Activated gamma-delta T cell treated with anti-CD3 and anti-CD28 coated beads, Interleukin-2, amount 50 U/mL, for 16 hours (primary cell): ENCODE data around the gene MYL10.

ENCODE experiments used
- DNase-seq: peaks from one replicate; pipeline ENCODE4 v3.0.0-alpha.2; 2020; ENCODE audit warnings: low read depth

MYL10 gene

DNA sequence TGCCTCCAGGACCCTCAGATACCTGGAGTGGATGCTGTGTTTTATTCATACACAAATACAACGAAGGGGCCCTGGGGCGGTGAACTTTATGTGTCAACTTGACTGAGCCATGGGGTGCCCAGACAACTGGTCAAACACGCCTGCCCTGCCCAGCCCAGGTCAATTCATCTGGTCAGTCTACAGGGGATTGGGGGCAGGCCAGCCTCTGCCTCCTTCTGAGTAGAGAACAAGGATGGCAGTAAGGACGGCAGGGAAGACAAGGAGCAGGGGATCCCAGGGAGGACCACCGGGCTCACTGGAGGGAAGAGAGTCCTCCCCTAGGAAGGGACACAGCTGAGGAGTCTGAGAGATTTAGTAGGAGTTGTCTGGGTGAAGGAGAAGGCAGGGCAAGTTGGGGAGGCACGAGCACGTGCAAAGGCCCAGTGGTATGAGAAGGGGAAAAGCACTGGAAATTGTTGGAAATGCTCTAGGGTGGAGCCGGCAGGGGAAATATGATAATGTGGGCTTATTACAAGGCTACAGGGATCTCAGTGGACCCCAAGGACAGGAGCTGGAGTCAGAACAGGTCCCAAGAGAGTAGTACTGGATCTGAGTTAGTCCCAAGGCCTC lies 63.4 kb downstream of the MYL10 start:
- DNase-seq, result no peak

DNA sequence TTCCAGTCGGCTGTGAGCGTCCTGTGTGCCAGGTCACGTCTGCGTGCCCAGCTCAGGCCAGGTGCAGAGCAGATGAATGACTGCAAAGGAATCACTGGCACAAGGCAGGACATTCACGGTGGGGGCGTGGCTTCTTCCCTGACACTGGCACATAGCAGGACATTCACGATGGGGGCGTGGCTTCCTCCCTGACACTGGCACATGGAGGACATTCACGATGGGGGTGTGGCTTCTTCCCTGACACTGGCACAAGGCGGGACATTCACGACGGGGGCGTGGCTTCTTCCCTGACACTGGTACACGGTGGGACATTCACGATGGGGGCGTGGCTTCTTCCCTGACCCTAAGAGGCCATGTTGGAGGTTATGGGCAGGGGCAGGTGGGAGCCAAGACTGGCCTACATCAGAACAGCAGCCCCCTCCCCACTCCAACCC lies 64.3 kb downstream of the MYL10 start:
- DNase-seq, result no peak

DNA sequence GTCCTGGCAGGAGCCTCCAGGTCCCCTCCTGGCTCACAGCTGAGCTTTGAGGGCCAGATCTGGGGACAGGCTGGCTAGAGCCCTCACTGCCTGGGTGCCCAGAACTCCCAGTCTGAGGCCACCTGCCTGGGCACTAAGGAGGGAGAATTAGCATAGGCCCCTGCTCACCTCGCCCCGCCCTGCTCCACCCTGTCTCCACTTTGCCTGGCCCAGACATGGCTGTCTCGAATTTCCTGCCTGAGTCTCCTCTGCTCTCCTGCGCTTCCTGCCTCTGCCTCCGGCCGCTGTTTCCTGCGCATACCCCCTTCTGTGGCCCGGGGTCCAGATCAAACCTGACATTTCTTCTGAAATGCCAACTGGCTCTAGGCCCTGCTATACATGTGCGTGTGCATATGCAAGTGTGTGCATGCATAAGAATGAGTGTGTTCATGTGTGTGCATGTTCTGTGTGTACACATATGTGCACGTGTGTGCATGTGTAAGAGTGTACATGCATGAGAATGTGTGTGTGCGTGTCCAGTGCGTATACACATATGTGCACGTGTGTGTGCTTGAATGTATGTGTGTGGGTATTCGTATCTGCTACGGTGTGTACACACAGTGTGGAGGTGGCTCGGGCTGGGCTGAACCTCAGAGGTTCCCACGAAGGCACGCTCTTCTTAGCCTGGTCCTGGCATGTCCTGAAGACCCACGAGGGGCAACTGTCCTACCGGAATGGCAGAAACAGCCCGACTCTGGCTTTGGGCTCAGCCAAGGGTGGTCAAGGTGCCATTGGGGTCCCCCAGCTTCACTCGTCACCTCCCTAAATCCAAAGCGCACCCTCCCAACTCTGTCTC lies 64.9 kb downstream of the MYL10 start:
- DNase-seq, result no peak
